GM21526 (cell line): ENCODE results near the gene NRCAM.

Source experiments
- ATAC-seq: cut with Tn5 transposase; IDR thresholded peaks from one replicate; pipeline ENCODE4 v1.9.1; 2021; ENCODE audit warnings: moderate library complexity; ENCODE audit not compliant: unreplicated experiment, low FRiP score

NRCAM gene

DNA sequence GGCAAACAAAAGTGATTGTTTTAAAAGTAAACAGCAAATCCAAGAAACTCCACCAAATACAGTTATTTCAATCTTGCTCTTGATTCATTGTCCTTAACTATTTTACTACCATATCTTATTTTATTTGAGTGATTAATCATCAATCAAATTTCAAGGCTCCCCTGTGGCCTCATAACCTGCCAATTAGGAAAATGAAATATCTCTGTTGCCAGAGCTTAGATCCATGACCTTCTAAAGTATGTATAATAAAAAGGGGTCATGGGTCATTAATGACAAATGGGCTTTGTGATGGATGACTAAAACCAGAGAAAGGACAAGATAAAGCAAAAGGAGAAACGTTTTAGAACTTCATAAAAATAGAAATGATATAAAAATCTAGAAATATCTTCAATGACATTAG, 28.5 kb downstream of the NRCAM start:
- no peak for ATAC-seq

DNA sequence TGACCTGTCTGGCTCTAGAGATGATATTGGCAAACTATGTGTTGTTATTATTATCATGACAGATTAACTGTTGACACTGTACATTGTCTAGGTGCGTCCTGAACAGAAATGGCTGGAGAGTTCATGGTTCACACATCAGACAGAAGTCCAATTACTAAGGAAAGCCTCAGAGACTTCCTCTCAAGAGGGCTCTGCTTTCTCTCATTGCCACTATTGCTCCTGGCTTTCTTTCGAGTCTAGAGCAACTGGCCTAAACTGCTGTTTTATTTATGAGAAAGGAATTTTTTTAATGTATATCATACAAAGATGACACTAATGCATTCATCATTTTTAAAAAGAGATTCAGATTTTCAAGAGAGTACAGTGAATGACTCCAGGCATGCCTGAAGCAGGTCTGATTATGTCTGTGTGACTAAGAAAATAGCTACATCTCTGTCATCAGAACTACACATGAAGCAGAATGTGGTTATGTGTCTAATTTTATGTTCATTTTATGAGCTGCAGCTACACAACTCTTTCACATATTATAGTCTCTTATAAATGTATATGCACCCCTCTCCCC, 30.4 kb downstream of the NRCAM start:
- ATAC-seq = no peak

DNA sequence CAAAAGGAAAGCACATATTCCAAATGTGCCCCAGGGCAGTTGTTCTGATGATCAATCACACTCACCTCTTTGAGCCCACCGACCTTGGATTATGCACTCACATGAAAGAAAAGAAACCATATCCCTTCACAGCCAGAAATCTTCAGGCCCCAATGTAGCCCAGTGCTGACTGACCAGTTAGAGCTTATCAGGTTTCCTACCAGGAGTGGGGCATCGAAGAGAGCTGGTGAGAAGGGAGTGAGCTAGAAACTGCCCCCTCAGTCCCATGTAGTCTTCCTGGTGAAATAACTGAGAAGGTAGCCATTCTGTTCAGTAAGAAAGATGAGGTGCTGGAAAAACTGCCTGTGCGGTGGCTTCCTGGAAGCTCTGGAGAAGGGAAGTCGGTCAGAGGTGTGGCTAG, 32.2 kb downstream of the NRCAM start:
- no peak for ATAC-seq

- ATAC-seq = no peak
Measured at GRCh38 chr7:108423089-108423989, 32.9 kb downstream of the NRCAM start.

- ATAC-seq = no peak
Measured at GRCh38 chr7:108421720-108422331, 34.4 kb downstream of the NRCAM start.

GRCh38 chr7:108419961-108420908, 36.0 kb downstream of the NRCAM start:
- no peak for ATAC-seq

- ATAC-seq = no peak
Measured at GRCh38 chr7:108418946-108419345, 37.3 kb downstream of the NRCAM start.

DNA sequence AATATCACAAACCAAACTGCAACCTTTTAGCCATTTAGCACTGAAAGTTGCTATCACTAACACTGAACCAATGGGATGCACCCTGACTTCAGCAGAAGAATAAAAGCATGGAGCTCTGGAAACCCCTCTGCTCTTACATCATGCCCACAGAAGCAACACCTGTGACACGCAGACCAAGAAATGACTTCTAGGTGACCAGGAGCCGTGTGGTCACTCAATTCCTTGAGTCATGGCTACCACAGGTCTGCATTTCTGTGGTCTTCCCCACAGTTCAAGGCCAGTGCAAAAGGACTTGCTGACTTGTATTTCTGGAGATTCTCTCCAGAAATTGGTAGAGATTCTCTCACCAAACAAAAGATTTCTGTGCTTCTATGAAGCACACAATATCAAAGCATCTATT, 38.3 kb downstream of the NRCAM start:
- ATAC-seq = no peak

- ATAC-seq = no peak
Measured at GRCh38 chr7:108417144-108417543, 39.1 kb downstream of the NRCAM start.

DNA sequence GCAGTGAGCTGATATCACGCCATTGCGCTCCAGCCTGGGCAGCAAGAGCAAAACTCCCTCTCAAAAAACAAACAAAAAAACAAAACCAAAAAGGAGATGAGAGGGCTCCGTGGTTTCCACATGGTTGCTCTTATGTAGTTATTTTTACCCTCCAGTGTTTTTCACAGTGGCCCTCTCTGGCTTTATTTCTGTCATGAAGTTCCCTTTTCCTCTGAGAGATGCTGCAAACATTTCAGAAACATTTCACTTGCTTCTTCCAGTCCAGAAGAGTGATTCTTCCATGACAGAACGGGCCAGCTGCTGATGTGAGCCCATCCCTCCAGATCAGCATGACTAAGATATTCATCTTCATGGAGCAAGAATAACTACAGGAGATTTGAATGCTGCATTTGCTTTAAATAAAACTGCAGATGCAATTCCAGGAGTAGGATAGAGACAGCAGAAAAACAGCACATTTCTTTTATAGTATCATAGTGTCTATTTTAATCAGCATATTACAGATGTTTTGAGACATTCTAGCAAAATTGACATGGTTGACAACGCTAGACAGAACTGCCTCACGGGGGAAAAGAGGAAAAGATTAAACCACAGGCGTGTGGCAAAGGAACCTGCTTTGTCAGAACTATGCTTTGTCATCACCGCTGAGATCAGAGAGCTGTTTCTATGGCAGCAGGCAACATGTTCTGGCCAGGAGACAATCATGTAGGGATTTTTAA, 40.3 kb downstream of the NRCAM start:
- ATAC-seq = peak; percentile 90

- ATAC-seq = no peak
Measured at GRCh38 chr7:108415084-108415483, 41.2 kb downstream of the NRCAM start.

DNA sequence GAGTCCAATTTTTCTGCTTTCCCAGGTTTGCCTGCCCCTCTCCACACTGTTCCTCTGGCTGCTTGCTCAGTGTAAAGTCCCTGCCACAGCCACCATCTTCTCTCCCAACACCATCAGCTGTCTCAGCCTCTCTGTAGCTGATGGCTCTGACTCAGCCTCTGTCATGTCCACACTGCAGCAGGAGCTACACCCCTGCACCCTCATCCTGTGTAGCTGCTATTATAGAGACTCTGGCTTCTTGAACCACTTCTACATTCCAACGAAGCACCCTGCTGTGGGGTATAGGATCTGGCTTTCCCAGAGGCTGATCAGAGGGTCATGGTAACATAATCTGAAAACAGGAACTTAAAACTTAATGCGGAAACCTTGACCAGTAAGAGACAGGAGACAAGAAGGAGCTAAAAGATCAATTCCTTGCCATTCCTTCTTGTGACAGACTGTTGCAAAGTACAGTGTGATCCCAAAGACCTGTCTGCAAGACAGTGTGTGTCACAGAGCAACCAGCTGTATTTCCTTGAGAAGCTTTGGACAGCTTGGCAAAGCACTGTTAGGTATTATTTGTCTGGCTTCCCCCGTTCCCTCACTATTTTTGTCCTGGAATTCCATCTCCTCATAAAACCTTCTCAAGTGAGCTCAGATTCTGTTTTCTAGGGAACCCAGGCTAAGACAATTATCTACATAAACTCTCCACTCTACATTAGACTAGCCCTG, 42.3 kb downstream of the NRCAM start:
- no peak for ATAC-seq

- ATAC-seq = no peak
Measured at GRCh38 chr7:108413337-108413736, 42.9 kb downstream of the NRCAM start.

GRCh38 chr7:108409146-108409545, 47.1 kb downstream of the NRCAM start:
- ATAC-seq = no peak

GRCh38 chr7:108408296-108408991, 47.8 kb downstream of the NRCAM start:
- ATAC-seq = no peak

GRCh38 chr7:108407676-108408075, 48.6 kb downstream of the NRCAM start:
- ATAC-seq = no peak

- no peak for ATAC-seq
Measured at GRCh38 chr7:108406222-108406890, 49.9 kb downstream of the NRCAM start.
